ENCODE measurements around the gene CDV3.
"Not testable (repeated sequence)": the region's sequence is repeated elsewhere in the genome, so short reads cannot be mapped to it uniquely, and the experiment has no call there.

CDV3 gene

DNA sequence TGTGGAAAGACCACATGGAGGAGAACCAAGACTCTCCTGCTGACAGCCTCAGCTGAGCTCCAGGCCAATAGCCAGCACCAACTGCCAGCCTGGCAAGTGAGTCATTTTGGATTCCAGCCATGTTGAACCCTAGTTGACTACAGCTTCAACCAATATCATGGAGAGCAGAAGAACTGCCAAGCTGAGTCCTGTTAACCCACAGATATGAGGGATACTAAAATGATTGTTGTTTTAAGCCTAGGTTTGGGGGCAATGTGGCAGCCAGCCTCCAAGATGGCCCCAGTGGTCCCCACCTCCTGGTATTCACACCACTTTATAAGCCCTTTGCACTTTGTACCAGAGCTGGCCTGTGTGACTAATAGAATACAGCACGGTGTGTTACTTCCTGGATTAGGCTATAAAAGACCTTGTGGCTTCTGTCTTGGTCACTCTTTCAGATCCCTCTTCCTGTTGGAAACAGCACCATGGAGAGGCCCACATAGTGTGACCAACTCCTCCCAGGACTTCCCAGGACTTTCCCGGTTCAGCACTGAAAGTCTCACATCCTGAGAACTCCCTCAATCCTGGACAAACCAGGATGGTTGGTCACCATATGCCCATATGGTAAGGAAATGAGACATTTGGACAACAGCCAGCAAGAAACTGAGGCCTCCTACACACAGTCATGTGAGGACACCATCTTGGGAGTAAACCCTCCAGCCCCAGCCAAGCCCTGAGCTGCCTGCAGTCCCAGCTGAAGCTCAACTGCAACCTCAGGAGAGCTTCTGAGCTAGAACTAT, 32.4 kb upstream of the CDV3 start:
- Histone ChIP-seq H3K27ac (no peak overlapping the region), H3K9me3 (ENCODE audit: control insufficient read depth, low read length) (no peaks in the 10 kb centered on the region), H2AFZ (no peak overlapping the region), H3K4me1 (peaks cover 6% of the 10 kb centered on the region), H3K36me3 (ENCODE audit: control insufficient read depth, insufficient read depth, low read length) (no peaks in the 10 kb centered on the region), H3K4me3 (ENCODE audit: low read depth, low read length) (no peak overlapping the region), H3K27me3 (ENCODE audit: control insufficient read depth, insufficient read depth, low read length) (no peaks in the 10 kb centered on the region), H3K79me2 (no peaks in the 10 kb centered on the region), H3K9ac (no peak overlapping the region), H3K4me2 (ENCODE audit: low read length) (no peak overlapping the region)
- TF ChIP-seq, protein P1, sequence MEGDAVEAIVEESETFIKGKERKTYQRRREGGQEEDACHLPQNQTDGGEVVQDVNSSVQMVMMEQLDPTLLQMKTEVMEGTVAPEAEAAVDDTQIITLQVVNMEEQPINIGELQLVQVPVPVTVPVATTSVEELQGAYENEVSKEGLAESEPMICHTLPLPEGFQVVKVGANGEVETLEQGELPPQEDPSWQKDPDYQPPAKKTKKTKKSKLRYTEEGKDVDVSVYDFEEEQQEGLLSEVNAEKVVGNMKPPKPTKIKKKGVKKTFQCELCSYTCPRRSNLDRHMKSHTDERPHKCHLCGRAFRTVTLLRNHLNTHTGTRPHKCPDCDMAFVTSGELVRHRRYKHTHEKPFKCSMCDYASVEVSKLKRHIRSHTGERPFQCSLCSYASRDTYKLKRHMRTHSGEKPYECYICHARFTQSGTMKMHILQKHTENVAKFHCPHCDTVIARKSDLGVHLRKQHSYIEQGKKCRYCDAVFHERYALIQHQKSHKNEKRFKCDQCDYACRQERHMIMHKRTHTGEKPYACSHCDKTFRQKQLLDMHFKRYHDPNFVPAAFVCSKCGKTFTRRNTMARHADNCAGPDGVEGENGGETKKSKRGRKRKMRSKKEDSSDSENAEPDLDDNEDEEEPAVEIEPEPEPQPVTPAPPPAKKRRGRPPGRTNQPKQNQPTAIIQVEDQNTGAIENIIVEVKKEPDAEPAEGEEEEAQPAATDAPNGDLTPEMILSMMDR (IDR thresholded peaks at IDR 0.05), result no peak

DNA sequence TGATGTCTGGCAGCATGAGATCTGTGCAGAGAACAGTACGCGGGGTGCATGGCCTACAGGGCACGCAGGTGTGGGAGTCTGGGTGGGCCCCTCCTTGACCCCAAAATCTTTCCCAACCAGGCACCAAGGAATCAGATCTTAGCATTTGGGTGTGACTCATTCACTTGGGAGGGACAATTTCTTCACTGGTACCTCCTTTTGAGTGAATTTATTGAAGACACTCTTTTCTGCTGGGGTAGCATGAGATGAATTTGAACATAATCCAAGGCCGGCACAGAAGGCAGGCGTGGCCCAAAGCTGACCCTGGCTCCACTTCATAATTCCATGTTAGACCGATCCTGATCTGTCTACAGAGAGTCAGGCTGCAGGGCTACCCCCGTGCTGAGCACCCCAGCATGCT, 30.6 kb upstream of the CDV3 start:
- TF ChIP-seq, protein P1 (IDR thresholded peaks at IDR 0.05), result no peak
- H3K79me2 ChIP-seq, result no peaks in the 10 kb centered on the region
- H3K4me2 ChIP-seq (ENCODE audit: low read length), result no peak overlapping the region

DNA sequence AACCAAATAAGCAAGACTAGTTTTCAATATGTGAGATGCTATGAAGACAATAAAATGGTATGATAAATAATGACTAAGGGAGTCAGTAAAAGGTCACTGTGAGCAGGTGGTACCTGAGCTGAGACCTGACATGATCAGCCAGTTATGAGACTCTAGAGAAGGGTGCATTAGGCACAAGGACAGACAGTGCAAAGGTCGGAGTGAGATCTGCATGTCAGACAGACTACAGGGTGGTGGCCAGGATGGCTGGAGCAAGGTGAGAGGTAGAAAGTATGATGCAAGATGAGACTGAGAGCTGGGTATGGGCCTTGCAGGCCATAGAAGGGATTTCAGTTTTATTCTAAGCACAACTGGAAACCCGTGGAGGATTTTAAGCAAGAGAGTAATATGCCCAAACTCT, 28.5 kb upstream of the CDV3 start:
- H3K36me3 ChIP-seq (ENCODE audit: control insufficient read depth, insufficient read depth, low read length); H3K27ac ChIP-seq; H3K9me3 ChIP-seq (ENCODE audit: control insufficient read depth, low read length); H3K79me2 ChIP-seq; H3K4me3 ChIP-seq (ENCODE audit: low read depth, low read length); H3K4me2 ChIP-seq (ENCODE audit: low read length); H3K27me3 ChIP-seq (ENCODE audit: control insufficient read depth, insufficient read depth, low read length); H3K9ac ChIP-seq: not testable (repeated sequence)
- H3K4me1 ChIP-seq, result peaks cover 10% of the 10 kb centered on the region
- H2AFZ ChIP-seq, result peak overlapping the region; percentile 13

More for the DNA sequence above, 30.6 kb upstream of the CDV3 start:
- no peaks in the 10 kb centered on the region for H3K36me3 ChIP-seq (ENCODE audit: control insufficient read depth, insufficient read depth, low read length)
- no peak overlapping the region for H3K4me3 ChIP-seq (ENCODE audit: low read depth, low read length)
- H3K9me3 ChIP-seq (ENCODE audit: control insufficient read depth, low read length), result no peaks in the 10 kb centered on the region
- no peaks in the 10 kb centered on the region for H3K27me3 ChIP-seq (ENCODE audit: control insufficient read depth, insufficient read depth, low read length)
- no peak overlapping the region for H2AFZ ChIP-seq
- no peak overlapping the region for H3K27ac ChIP-seq
- H3K9ac ChIP-seq, result no peak overlapping the region
- peaks cover 7% of the 10 kb centered on the region for H3K4me1 ChIP-seq

DNA sequence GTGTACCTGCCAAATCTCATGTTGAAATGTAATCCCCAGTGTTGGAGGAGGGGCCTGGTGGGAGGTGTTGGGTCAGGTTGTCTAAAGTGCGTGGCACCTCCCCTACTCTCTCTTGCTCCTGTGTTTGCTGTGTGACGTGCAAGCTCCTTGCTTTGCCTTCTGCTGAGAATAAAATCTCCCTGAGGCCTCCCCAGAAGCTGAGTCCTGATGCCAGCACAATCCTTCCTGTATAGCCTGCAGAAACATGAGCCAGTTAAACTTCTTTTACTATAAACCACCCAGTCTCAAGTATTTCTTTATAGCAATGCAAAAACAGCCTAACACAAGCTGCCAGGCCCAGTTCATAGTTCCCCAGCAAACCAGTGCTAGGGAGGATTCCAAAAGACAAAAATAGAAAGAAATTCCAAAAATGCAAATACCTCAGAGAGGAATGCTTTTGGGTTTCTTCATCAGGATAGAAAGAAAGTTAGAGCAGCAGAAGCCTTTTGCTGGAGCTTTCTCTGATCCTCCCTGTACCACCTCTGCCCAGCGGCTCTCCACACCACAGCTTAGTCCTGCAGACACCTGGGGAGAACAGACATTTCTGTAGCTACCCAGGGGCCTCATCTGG, 25.9 kb upstream of the CDV3 start:
- no peaks in the 10 kb centered on the region for H3K79me2 ChIP-seq
- no peak overlapping the region for H3K4me2 ChIP-seq (ENCODE audit: low read length)
- no peaks in the 10 kb centered on the region for H3K36me3 ChIP-seq (ENCODE audit: control insufficient read depth, insufficient read depth, low read length)
- H3K27me3 ChIP-seq (ENCODE audit: control insufficient read depth, insufficient read depth, low read length), result no peaks in the 10 kb centered on the region
- H2AFZ ChIP-seq, result peak overlapping the region; percentile 73
- no peak overlapping the region for H3K9ac ChIP-seq
- peaks cover 10% of the 10 kb centered on the region for H3K4me1 ChIP-seq
- H3K4me3 ChIP-seq (ENCODE audit: low read depth, low read length), result no peak overlapping the region
- no peaks in the 10 kb centered on the region for H3K9me3 ChIP-seq (ENCODE audit: control insufficient read depth, low read length)
- peak overlapping the region; percentile 24 for H3K27ac ChIP-seq
- TF ChIP-seq, protein P1 (IDR thresholded peaks at IDR 0.05), result no peak

DNA sequence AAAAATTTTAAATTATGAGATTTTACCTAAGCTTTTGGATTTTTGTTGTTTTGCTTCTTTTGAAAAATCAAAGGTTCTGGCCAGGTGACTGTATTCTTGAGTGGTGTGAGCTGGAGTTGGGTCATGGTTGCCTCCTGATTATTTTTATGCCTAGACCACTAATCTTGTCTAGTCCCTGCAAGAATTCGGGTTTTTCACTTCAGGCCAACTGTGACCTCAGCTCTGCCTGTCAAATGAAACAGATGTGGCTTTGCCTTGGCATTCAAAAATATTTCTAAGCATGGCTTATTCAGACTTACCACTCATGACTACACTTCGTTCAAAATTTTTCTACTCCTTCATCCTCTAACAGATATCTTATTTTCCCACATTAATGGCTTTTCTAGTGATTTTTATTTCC, 25.4 kb upstream of the CDV3 start:
- no peaks in the 10 kb centered on the region for H3K9me3 ChIP-seq (ENCODE audit: control insufficient read depth, low read length)
- no peaks in the 10 kb centered on the region for H3K36me3 ChIP-seq (ENCODE audit: control insufficient read depth, insufficient read depth, low read length)
- TF ChIP-seq, protein P1 (IDR thresholded peaks at IDR 0.05), result no peak
- peaks cover 10% of the 10 kb centered on the region for H3K4me1 ChIP-seq
- H3K27me3 ChIP-seq (ENCODE audit: control insufficient read depth, insufficient read depth, low read length), result no peaks in the 10 kb centered on the region
- no peak overlapping the region for H3K4me3 ChIP-seq (ENCODE audit: low read depth, low read length)
- no peak overlapping the region for H3K9ac ChIP-seq
- peak overlapping the region; percentile 73 for H2AFZ ChIP-seq
- no peaks in the 10 kb centered on the region for H3K79me2 ChIP-seq
- H3K4me2 ChIP-seq (ENCODE audit: low read length), result no peak overlapping the region
- H3K27ac ChIP-seq, result peak overlapping the region; percentile 24

Data from parathyroid adenoma (tissue), 2 donors.